ENCODE data around the gene UQCR11. TPM values are rescaled to one million over a fixed set of nuclear protein-coding genes. Genes with fewer than 3 reads are reported as not detected.

Gene UQCR11
- total RNA-seq, result 49.7 TPM

DNA sequence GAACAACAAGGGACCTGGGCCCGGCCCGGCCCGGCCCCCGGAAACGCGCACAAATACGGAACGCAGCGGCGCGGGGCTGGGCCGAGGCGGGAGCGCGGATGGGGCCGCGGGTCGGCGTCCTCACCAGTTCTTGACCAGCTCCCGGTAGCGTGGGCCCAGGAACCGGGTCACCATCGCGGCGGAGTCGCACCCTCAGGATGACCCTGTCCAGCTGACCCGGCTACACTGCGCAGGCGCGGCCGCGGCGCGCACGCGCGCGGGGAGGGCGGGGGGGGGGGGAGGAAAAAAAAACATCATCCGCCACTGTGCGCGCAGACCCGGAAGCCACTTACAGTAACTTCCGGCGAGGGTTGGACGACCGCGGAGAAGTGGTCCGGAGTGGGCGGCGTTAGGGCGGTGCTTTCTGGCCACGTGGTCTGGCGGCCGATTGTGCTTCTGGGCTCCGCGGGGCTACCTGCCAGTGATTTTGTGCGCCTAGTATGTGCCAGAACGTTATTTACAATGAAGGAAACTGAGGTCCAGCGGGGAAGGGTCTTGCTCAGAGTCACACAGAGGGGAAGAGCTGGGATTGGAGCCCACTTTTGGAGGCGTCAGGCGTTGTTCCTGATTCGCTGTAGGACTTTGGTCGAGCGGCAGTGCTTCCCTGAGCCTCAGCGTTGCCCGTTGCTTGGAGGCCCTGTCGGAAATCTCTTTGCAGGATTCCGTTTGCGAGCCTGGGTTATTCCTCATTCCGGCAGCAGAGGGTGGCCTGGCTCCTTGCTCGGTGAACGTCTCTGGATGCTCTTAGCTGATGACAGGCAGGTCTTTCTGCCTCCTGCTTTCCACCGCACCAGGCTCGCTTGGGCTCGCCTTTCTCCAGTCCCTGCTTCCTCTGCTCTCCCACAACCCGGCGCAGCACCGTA lies at the start of gene UQCR11:
UQCR11 (minus strand) TSS at position 227 of the 902 bp plus-strand sequence; CDS start at position 174, 53 bp downstream.

DNA sequence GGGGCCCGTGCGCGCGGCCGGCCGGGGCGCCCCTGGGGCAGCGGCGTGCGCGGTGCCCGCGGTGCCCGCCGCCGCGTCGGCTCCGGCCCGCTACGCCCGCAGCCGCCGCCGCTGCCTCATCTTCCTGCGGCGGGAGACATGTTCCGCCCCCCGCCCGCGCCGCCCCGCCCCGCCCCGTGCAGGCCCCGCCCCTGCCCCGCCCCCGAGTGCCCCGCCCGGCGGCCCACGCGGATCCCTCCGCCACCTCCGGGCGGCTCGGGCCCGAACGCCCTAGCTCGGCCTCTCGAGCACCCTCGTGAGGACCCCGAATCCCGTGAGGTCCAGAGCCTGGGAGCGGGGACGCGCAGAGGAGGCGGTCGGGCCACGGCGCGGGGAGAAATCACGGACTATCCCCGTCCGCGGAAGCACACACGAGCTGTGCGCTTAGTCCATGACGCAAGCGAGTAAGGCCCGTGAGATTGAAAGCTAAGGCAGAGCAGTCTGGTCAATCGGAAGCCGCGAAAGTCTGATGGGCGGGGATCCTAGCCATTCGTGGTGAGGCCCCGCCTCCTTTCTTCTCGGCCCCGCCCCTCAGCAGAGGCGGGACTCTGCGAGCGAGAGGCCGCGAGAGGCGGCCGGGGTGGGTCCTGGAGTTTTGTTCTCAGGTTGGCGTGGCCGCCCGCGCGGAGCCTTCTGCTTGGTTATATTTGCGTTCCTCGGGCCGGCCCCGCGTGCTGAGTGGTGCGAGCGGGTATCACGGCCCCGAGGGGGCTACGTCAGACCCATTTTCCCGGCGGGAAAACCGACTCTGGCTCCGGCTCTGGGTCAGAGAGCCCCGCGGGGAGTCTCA lies 47.4 kb upstream of the UQCR11 start, which contains the start of gene TCF3:
TCF3 (minus strand) TSS at position 145 of the 829 bp plus-strand sequence. CDS start 2,367 bp downstream, outside the sequence.

DNA sequence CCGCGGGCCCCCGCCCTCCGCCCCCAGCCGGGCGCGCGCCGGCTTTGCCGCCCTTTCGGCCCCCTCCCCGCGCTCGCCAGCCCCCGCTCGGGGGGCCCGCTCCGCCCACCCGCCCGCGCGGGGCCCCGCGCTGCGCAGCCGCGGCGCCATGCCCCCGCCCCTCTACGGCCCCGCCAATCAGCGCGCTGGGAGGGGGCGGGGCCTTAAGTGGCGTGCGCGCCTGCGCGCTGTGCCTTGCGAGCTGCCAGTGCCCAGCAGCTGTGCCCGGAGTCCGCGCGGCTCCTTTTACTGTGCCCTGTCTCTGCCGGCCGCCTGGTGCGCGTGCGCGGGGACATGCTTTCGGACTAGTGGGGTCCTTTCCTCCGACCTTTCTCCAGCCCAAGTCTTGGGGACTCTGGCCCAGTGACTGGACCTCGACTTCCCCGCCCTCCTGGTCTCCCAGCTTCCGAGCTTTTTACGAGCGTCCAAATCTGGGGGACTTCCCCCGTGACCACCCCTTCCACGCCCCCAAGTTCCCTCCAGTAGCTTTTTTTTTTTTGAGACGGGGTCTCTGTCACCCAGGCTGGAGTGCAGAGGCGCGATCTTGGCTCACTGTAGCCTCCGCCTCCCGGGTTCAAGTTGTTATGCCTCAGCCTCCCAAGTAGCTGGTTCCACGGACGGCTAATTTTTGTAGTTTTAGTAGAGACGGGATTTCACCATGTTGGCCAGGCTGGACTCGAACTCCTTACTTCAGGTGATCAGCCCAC lies 12.3 kb downstream of the UQCR11 start, which contains the start of gene MBD3:
MBD3 (minus strand) TSS at position 111 of the 746 bp plus-strand sequence. CDS start 234 bp downstream, outside the sequence.

DNA sequence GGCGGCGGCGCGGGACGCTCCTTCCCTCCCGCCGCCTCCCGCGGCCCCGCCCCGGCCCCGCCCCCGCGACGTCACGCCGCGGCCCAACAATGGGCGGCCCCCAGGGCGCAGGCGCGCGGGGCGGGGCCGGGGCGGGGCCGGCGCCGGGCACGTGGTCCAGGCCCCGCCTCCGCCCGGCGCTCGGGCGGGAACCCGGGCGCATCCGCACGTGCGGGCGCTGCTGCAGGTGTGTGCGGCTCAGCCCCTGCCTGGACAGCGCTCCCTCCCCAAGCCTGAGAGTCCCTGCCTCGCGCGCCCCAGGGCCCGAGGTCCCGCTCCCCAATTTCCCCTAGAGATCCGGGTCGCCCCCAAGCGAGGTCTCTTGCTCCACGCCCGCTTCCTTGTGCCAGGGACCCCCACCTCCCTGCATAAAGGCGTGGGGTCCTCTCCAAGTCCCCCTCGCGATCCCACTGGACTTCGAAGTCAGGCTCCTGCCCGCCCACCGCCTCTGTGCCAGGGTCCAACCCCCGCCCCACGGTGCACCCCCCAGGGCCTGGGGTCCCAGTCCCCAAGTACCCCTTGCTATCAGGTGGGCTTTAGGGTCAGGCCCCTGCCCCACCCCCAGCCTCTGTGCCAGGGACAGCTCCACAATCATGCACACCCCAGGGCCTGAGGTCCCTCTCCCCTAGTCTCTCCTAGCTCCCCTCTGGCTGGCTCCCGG lies 36.8 kb downstream of the UQCR11 start, which contains the start of gene MEX3D:
MEX3D (minus strand) TSS at position 6 of the 700 bp plus-strand sequence. CDS start 267 bp downstream, outside the sequence.

Small RNA genes lying within 50 kb of the gene (small RNA-seq; reads per million reads assigned to genes)
- gene AC005943.2 (ENCODE audit: low replicate concordance) (not detected), gene RN7SL477P (ENCODE audit: low replicate concordance) (not detected), gene RNU6-1223P (ENCODE audit: low replicate concordance) (not detected)

Other genes starting within 250 kb of the UQCR11 start
- gene NDUFS7, start 221.6 kb downstream of the UQCR11 start, total RNA-seq, result 83.7 TPM
- gene GAMT, start 203.9 kb downstream of the UQCR11 start, total RNA-seq, result 63.8 TPM
- gene DAZAP1, start 197.9 kb downstream of the UQCR11 start, total RNA-seq, result 59.6 TPM
- gene RPS15, start 167.1 kb downstream of the UQCR11 start, total RNA-seq, result 697 TPM
- gene APC2, start 155.3 kb downstream of the UQCR11 start, total RNA-seq, result 1.7 TPM
- 37.7 TPM for gene C19orf25, start 126.2 kb downstream of the UQCR11 start, total RNA-seq
- gene PCSK4, start 115.1 kb downstream of the UQCR11 start, total RNA-seq, result 9.4 TPM
- 4.0 TPM for gene REEP6, start 114.3 kb downstream of the UQCR11 start, total RNA-seq
- 2.7 TPM for gene ADAMTSL5, start 92.4 kb downstream of the UQCR11 start, total RNA-seq
- gene PLK5, start 81.4 kb downstream of the UQCR11 start, total RNA-seq, result 0.12 TPM
- gene MEX3D, start 37.1 kb downstream of the UQCR11 start, total RNA-seq, result 52.7 TPM
- gene MBD3, start 12.6 kb downstream of the UQCR11 start, total RNA-seq, result 74.8 TPM
- gene TCF3, start 47.2 kb upstream of the UQCR11 start, total RNA-seq, result 80.4 TPM
- gene ONECUT3, start 148.0 kb upstream of the UQCR11 start, total RNA-seq, result not detected
- gene ATP8B3, start 206.8 kb upstream of the UQCR11 start, total RNA-seq, result 1.9 TPM
- 30.2 TPM for gene REXO1, start 243.0 kb upstream of the UQCR11 start, total RNA-seq